Activated T-helper 2 cell treated with anti-CD3 and anti-CD28 coated beads, Interferon-gamma antibody, Interleukin-2, Interleukin-4, amounts not matched to agents 10 μg/mL and 5 μg/mL and 100 μg/mL, durations not matched to agents 14 hours and 24 hours and 36 hours (primary cell): ENCODE results near the gene IMPA2. TPM values are rescaled to one million over a fixed set of nuclear protein-coding genes. Genes with fewer than 3 reads are reported as not detected.

Source experiments
- DNase-seq: peaks from one replicate; pipeline ENCODE4 v3.0.0; 2021; ENCODE audit warnings: low spot score
- H3K27ac Mint-ChIP-seq: one replicate; pipeline ENCODE4 v1.8.0; 2021; ENCODE audit warnings: mixed read lengths
- H3K27me3 Mint-ChIP-seq: one replicate; pipeline ENCODE4 v1.8.0; 2021; ENCODE audit warnings: low read depth, mixed read lengths
- H3K36me3 Mint-ChIP-seq: one replicate; pipeline ENCODE4 v1.8.0; 2021; ENCODE audit warnings: low read depth, mixed read lengths
- H3K4me1 Mint-ChIP-seq: one replicate; pipeline ENCODE4 v1.8.0; 2021; ENCODE audit warnings: low read depth, mixed read lengths
- H3K4me3 Mint-ChIP-seq: one replicate; pipeline ENCODE4 v1.8.0; 2021; ENCODE audit warnings: low read depth, mild to moderate bottlenecking, moderate library complexity, mixed read lengths
- H3K9me3 Mint-ChIP-seq: one replicate; pipeline ENCODE4 v1.8.0; 2021; ENCODE audit warnings: mixed read lengths
- intact Hi-C: fragments of 100-400 bp; cut with micrococcal nuclease; formaldehyde crosslinking; loops from one replicate; pipeline ENCODE4 v1.15.1; 2023
- total RNA-seq: library from RNA; stranded (reverse); gene quantifications from 2 replicates; pipeline ENCODE4 v1.2.3, GENCODE V29; 2022

Gene IMPA2
- total RNA-seq, 1 donor from 2014 or later: 22.2 TPM

DNA sequence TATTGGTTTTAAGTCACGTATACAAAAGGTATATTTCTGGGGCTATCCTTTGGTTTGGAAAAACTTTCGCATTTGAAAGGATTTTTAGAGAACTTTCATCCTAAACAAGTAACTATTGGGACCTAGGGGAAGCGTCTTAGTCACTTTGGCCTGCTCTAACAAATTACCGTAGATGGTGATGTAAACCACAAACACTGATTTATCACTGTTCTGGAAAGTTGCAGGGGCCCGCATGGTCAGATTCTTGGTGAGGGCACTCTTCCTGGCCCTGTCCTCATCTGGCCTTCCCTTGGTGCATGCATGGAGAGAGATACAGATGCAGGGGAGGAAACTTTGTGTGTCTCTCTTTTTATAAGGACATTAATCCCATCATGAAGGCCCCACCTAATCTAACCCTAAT is 63.3 kb downstream of the IMPA2 start:
- Mint-ChIP-seq H3K4me1 (peaks cover 35% of the 10 kb centered on the region), H3K36me3 (no peaks in the 10 kb centered on the region), H3K27ac (no peak overlapping the region), H3K27me3 (peaks cover 3% of the 10 kb centered on the region), H3K9me3 (no peaks in the 10 kb centered on the region), H3K4me3 (no peak overlapping the region)
- DNase-seq: no peak
- intact Hi-C loops: no loop called here

- Mint-ChIP-seq H3K27me3 (peaks cover 1% of the 10 kb centered on the region), H3K4me1 (peaks cover 30% of the 10 kb centered on the region), H3K4me3 (no peak overlapping the region), H3K9me3 (no peaks in the 10 kb centered on the region), H3K27ac (no peak overlapping the region), H3K36me3 (no peaks in the 10 kb centered on the region)
- DNase-seq: no peak
- intact Hi-C loops: no loop called here
Observed at GRCh38 chr18:12046046-12046750, 64.9 kb downstream of the IMPA2 start.

DNA sequence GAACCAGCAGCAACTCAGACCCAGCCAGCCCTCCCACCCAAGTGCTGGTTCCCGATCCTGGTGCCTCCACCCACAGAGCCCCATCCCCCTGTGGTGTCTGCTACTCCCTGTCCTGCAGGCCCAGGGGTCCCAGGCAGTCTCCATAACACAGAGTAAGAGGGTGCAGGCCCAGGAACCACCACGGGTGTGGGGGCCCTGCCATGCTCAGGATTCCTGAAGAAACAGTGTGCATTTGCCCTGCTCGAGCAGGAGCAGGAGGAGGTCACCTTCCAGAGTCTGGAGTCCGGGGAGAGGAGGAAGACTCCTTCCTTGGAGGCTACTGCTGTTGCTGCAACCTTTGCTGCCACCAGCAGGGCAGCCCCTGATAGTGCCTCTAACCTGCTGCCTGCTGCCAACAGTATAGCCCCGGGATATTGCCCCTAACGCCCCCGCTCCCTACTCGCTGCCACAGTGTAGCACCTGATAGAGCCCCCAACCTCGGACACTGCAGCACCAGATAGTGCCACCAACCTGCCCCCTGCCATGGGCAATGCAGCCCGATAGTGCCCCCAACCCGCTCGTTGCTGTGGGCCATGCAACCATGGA is 65.5 kb downstream of the IMPA2 start:
- intact Hi-C loops: no loop called here
- no peak for DNase-seq
- no peaks in the 10 kb centered on the region for H3K36me3 Mint-ChIP-seq
- no peak overlapping the region for H3K4me3 Mint-ChIP-seq
- peaks cover 4% of the 10 kb centered on the region for H3K27me3 Mint-ChIP-seq
- no peak overlapping the region for H3K27ac Mint-ChIP-seq
- H3K9me3 Mint-ChIP-seq: no peaks in the 10 kb centered on the region
- peaks cover 23% of the 10 kb centered on the region for H3K4me1 Mint-ChIP-seq

DNA sequence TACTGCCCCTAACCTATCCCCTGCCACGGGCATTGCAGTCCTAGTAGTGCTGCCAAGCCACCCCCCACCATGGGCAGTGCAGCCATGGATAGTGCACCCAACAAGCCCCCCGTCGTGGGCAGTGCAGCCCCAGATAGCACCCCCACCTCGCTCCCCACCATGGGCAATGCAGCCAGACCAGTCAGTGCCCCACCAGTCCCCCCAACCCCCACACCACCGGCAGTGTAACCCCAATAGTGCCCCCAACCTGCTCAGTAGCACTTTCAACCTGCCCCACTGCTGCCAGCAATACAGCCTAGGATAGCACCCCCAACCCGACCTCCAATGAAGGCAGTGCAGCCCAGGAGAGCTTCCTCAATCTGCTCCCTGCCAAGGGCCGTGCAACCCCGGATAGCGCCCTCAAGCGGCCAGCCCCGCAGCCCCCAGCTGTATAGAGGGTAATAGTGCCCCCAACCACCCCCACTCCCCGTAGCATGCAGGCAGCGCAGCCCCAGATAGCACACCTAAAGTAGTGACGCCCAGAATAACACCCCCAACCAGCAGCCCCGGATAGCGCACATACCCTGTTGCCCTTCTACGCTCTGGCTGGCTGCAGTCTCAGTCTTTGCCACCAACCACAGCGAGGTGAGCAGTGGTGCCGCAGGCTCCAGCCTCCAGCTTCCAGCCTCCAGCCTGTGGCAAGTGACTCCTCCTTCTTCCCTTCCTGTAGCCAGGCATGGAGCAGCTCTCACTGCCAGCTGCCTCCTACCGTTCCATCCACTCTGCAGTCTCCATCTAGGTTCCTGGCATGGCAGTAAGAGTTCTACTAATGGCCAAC is 66.9 kb downstream of the IMPA2 start:
- H3K4me1 Mint-ChIP-seq: peaks cover 16% of the 10 kb centered on the region
- no peak overlapping the region for H3K4me3 Mint-ChIP-seq
- H3K27ac Mint-ChIP-seq: no peak overlapping the region

GRCh38 chr18:12048827-12049175 is 67.5 kb downstream of the IMPA2 start:
- Mint-ChIP-seq H3K4me3 (no peak overlapping the region), H3K36me3 (no peaks in the 10 kb centered on the region), H3K27me3 (peaks cover 17% of the 10 kb centered on the region), H3K4me1 (peaks cover 16% of the 10 kb centered on the region), H3K27ac (no peak overlapping the region), H3K9me3 (no peaks in the 10 kb centered on the region)
- DNase-seq: no peak
- intact Hi-C loops: no loop called here

More for the DNA sequence above, 66.9 kb downstream of the IMPA2 start:
- no peaks in the 10 kb centered on the region for H3K9me3 Mint-ChIP-seq
- no peak for DNase-seq
- peaks cover 15% of the 10 kb centered on the region for H3K27me3 Mint-ChIP-seq
- no peaks in the 10 kb centered on the region for H3K36me3 Mint-ChIP-seq
- intact Hi-C loops: no loop called here

DNA sequence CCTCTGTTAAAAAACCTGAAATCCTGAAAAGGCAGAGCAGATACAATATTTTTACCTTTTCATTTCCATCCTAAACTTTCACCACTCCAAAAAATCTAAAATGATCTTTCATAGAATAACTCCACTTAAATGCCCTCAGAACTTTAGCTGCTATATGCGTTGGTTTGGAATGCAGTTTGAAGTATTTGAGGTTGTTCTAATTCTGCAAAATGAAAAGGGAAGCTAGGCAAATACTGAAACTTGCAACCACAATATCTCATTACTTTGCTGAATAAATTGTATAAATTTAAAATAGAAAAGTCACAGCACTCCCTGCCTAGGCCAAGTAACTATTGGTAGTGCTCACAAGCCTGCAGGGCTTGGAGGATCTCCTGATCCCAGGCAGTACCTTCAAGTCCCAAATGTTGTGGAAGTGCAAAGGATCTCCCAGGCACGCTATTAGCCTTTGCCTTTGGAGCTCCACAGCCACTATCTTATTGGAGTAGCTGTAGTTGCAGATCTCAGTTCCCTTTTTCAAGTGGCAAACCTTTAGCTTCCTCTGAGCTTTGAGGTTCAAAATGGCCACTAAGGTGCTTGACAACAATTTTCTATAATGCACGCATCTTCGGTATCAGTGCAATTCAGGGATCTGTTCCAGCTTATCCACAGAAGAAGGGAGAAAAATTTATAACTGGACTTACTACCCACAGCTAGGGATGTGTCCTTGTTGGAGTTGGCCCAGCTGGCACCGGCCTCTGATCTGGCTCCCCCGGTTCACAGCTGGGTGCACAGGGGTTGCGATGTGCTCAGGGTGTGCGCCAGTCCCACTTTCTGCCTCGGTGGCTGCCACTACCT is 68.9 kb downstream of the IMPA2 start:
- H3K36me3 Mint-ChIP-seq: no peaks in the 10 kb centered on the region
- H3K4me3 Mint-ChIP-seq: no peak overlapping the region
- H3K9me3 Mint-ChIP-seq: no peaks in the 10 kb centered on the region
- H3K27ac Mint-ChIP-seq: no peak overlapping the region
- H3K4me1 Mint-ChIP-seq: peaks cover 16% of the 10 kb centered on the region
- intact Hi-C loops: no loop called here
- peaks cover 23% of the 10 kb centered on the region for H3K27me3 Mint-ChIP-seq
- DNase-seq: no peak

DNA sequence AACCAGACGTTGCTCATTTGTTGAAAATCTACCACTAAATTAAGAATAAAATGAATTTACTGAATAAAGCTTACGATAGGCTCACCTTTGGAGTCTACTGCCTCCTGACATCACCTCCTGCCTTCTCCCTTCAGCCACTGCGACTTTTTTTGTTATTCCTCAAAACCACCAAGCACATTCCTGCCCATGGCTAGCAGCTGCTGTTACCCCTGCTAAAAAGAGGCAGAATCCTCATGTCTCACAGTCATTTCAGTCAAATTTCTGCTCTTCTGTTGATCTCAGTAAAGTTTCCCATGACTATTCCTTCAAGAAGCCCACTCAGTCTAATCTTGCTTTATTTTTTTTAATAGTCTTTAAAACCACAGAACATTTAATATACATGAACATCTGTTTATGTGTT is 71.6 kb downstream of the IMPA2 start:
- Mint-ChIP-seq H3K27ac (no peak overlapping the region), H3K9me3 (no peaks in the 10 kb centered on the region), H3K27me3 (peaks cover 23% of the 10 kb centered on the region), H3K4me3 (no peak overlapping the region), H3K36me3 (no peaks in the 10 kb centered on the region), H3K4me1 (peaks cover 16% of the 10 kb centered on the region)
- DNase-seq: no peak
- intact Hi-C loops: no loop called here

DNA sequence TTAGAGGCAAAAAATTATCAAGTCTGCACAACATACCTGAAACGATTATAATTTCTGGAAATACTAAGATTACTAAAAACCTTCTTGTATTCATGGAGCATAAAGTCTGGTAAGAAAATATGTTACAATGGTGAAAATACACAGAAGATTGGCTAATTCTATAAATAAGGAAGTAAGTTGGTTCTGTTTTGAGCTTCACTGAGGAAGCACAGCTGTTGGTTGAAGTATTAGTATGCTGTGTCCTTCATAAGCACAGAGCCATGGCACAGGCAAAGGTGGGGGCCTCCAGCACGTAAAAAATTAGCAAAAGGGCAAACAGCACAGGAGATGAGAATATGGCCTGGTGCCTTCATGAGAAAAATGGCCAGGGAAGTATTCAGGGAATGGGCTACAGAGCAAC is 72.0 kb downstream of the IMPA2 start:
- DNase-seq: no peak
- Mint-ChIP-seq H3K36me3 (no peaks in the 10 kb centered on the region), H3K27ac (no peak overlapping the region), H3K4me3 (no peak overlapping the region), H3K4me1 (peaks cover 15% of the 10 kb centered on the region), H3K27me3 (peaks cover 23% of the 10 kb centered on the region), H3K9me3 (no peaks in the 10 kb centered on the region)
- intact Hi-C loops: no loop called here

- intact Hi-C loops: no loop called here
- DNase-seq: no peak
- no peak overlapping the region for H3K27ac Mint-ChIP-seq
- no peaks in the 10 kb centered on the region for H3K4me1 Mint-ChIP-seq
- H3K4me3 Mint-ChIP-seq: no peak overlapping the region
- no peaks in the 10 kb centered on the region for H3K36me3 Mint-ChIP-seq
- no peaks in the 10 kb centered on the region for H3K9me3 Mint-ChIP-seq
- H3K27me3 Mint-ChIP-seq: peaks cover 21% of the 10 kb centered on the region
Observed at GRCh38 chr18:12056034-12056883, 75.0 kb downstream of the IMPA2 start.

DNA sequence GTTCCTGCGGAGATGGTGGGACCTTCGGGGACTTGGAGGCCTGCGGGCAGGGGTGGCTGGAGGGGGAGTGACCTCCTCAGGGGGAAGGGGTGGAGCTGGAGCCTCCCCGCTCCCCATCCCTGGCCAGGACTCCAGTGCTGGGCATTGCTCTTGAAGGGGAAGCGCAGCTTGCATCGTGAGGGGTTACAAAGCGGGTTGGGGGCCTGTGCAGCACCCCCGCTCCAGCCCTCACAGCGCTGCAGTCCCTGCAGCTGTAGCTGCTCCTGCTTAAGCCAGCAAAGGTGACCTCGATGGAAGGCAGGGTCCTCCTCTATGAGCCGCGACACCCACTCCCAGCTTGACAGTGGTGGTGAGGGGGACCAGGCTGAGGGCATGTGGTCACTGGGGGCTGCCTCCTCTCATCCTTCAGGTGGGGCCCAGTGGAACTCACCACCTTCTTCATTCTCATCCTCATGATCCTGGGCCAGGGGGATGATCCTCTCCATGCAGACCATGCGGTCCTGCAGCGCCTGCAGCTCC is 75.6 kb downstream of the IMPA2 start:
- Mint-ChIP-seq H3K9me3 (no peaks in the 10 kb centered on the region), H3K27me3 (peaks cover 18% of the 10 kb centered on the region), H3K4me3 (no peak overlapping the region), H3K36me3 (no peaks in the 10 kb centered on the region), H3K4me1 (no peaks in the 10 kb centered on the region), H3K27ac (no peak overlapping the region)
- no peak for DNase-seq
- intact Hi-C loops: no loop called here

- no peak for DNase-seq
- H3K27me3 Mint-ChIP-seq: peaks cover 15% of the 10 kb centered on the region
- no peaks in the 10 kb centered on the region for H3K36me3 Mint-ChIP-seq
- intact Hi-C loops: no loop called here
- no peak overlapping the region for H3K27ac Mint-ChIP-seq
- no peaks in the 10 kb centered on the region for H3K4me1 Mint-ChIP-seq
- no peak overlapping the region for H3K4me3 Mint-ChIP-seq
- H3K9me3 Mint-ChIP-seq: no peaks in the 10 kb centered on the region
Observed at GRCh38 chr18:12057419-12058039, 76.2 kb downstream of the IMPA2 start.
